Hematopoietic multipotent progenitor cell (in vitro differentiated cells): ENCODE measurements around the gene STC2. TPM values are rescaled to one million over a fixed set of nuclear protein-coding genes. Genes with fewer than 3 reads are reported as not detected.
"Not testable (repeated sequence)": the region's sequence is repeated elsewhere in the genome, so short reads cannot be mapped to it uniquely, and the experiment has no call there.

ENCODE experiments used
- DNase-seq, 3 donors: peaks; one replicate each; pipeline ENCODE4 v3.0.0-alpha.2; 2011 to 2015; ENCODE audit warnings: low read depth in 2 of 3, low spot score in 2 of 3
- total RNA-seq: library from RNA; depleted of rRNA; stranded (reverse); fragments of >200 nt; gene quantifications from one replicate; pipeline ENCODE4 v1.2.3, GENCODE V29; 2012

Gene STC2
- 0.27 TPM for total RNA-seq

GRCh38 chr5:173327948-173328843, at the start of gene STC2:
TSS of gene STC2 (minus strand) at chr5:173328414. CDS start at chr5:173328193, 221 bp downstream.
- DNase-seq, result peak in 2 of 3 donors; percentile 29 to 32

- no peak for DNase-seq
Observed at GRCh38 chr5:173371400-173371799, 43.2 kb upstream of the STC2 start.

- not testable (repeated sequence) for DNase-seq
Observed at GRCh38 chr5:173363406-173363805, 35.2 kb upstream of the STC2 start.

- DNase-seq, result no peak
Observed at GRCh38 chr5:173355561-173355960, 27.3 kb upstream of the STC2 start.

- no peak for DNase-seq
Observed at GRCh38 chr5:173354645-173355044, 26.4 kb upstream of the STC2 start.

GRCh38 chr5:173352366-173353349, 24.4 kb upstream of the STC2 start:
- no peak for DNase-seq

- DNase-seq, result no peak
Observed at GRCh38 chr5:173342813-173343755, 14.9 kb upstream of the STC2 start.

- no peak for DNase-seq
Observed at GRCh38 chr5:173341961-173342430, 13.8 kb upstream of the STC2 start.

GRCh38 chr5:173340984-173341383, 12.8 kb upstream of the STC2 start:
- no peak for DNase-seq

GRCh38 chr5:173340451-173340850, 12.2 kb upstream of the STC2 start:
- DNase-seq, result no peak

- DNase-seq, result no peak
Observed at GRCh38 chr5:173339286-173339685, 11.1 kb upstream of the STC2 start.

GRCh38 chr5:173338380-173339015, 10.3 kb upstream of the STC2 start:
- DNase-seq, result no peak

GRCh38 chr5:173334808-173335207, 6.6 kb upstream of the STC2 start:
- no peak for DNase-seq

GRCh38 chr5:173333925-173334661, 5.9 kb upstream of the STC2 start:
- no peak for DNase-seq

- DNase-seq, result peak; percentile 9 to 92 (median 88)
Observed at GRCh38 chr5:173331956-173332479, 3.8 kb upstream of the STC2 start.

GRCh38 chr5:173331287-173331686, 3.1 kb upstream of the STC2 start:
- DNase-seq, result no peak

GRCh38 chr5:173330338-173331206, 2.4 kb upstream of the STC2 start:
- DNase-seq, result no peak
